H1 (cell line): ENCODE results near the gene COBLL1. TPM values are rescaled to one million over a fixed set of nuclear protein-coding genes. Genes with fewer than 3 reads are reported as not detected.

Source experiments
- CTCF ChIA-PET: fragments of 300-600 bp; sonication (Branson Sonifier 250); formaldehyde crosslinking; loops from one replicate; lab custom pipeline; 2021; ENCODE audit not compliant: partially characterized antibody; lab: Charles Lee
- POLR2A ChIA-PET: fragments of 300-600 bp; sonication (Branson Sonifier 250); formaldehyde crosslinking; loops from one replicate; lab custom pipeline; 2021; ENCODE audit warnings: inconsistent platforms; ENCODE audit not compliant: partially characterized antibody; lab: Charles Lee
- DNase-seq, 2 experiments: peaks; one replicate each; pipeline versions ENCODE4 v3.0.0 to v3.0.0-alpha.2; 2010 to 2022; ENCODE audit warnings: low spot score in 2 of 2, low read depth in 1 of 2, mixed read lengths in 1 of 2
- FAIRE-seq: peaks from 2 replicates; lab custom pipeline; 2011; peaks lifted over from hg19 to GRCh38; lab: Jason Lieb, UNC
- H2AFZ ChIP-seq: 2 replicates; pipeline ENCODE4 v1.8.1; 2012; ENCODE audit warnings: low read length, inconsistent platforms
- H2AK5ac ChIP-seq: 2 replicates; pipeline ENCODE4 v1.6.1; 2013; ENCODE audit warnings: low read depth, low read length
- H2BK120ac ChIP-seq: replicated peaks from 2 replicates; pipeline ENCODE3; 2013; ENCODE audit warnings: low read depth, low read length, inconsistent platforms
- H2BK12ac ChIP-seq: 2 replicates; pipeline ENCODE4 v1.6.1; 2013; ENCODE audit warnings: low read depth, low read length
- H2BK15ac ChIP-seq: 2 replicates; pipeline ENCODE4 v1.6.1; 2013; ENCODE audit warnings: low read length
- H2BK20ac ChIP-seq: 2 replicates; pipeline ENCODE4 v1.6.1; 2013; ENCODE audit warnings: low read length
- H2BK5ac ChIP-seq: 2 replicates; pipeline ENCODE4 v1.6.1; 2013; ENCODE audit warnings: low read depth, low read length
- H3K14ac ChIP-seq: 2 replicates; pipeline ENCODE4 v1.6.1; 2013; ENCODE audit warnings: inconsistent platforms; ENCODE audit not compliant: insufficient read length
- H3K18ac ChIP-seq: 2 replicates; pipeline ENCODE4 v1.6.1; 2013; ENCODE audit warnings: low read length; ENCODE audit errors: extremely low read depth
- H3K23ac ChIP-seq: 2 replicates; pipeline ENCODE4 v1.6.1; 2013; ENCODE audit warnings: inconsistent platforms; ENCODE audit not compliant: insufficient read length
- H3K23me2 ChIP-seq: 2 replicates; pipeline ENCODE4 v1.6.1; 2013; ENCODE audit warnings: low read depth, low read length
- H3K27ac ChIP-seq: 2 replicates; pipeline ENCODE4 v1.6.1; 2011; ENCODE audit warnings: low read depth, low read length, inconsistent platforms
- H3K27me3 ChIP-seq, 4 experiments: replicated peaks in 1 of 4; 1 replicate in 1 of 4; 2 replicates in 3 of 4; pipeline versions ENCODE4 v1.6.1 to v1.8.1; 2011 to 2013; ENCODE audit warnings: low read length in 3 of 4, mild to moderate bottlenecking in 3 of 4, inconsistent platforms in 2 of 4, mixed read lengths in 2 of 4, moderate library complexity in 1 of 4; ENCODE audit not compliant: control insufficient read depth in 3 of 4, insufficient read depth in 3 of 4; ENCODE audit errors: extremely low read depth in 1 of 4
- H3K36me3 ChIP-seq, 4 experiments: 2 replicates each; pipeline versions ENCODE4 v1.6.1 to v1.8.1; 2011 to 2013; ENCODE audit warnings: mild to moderate bottlenecking in 4 of 4, low read length in 3 of 4, moderate library complexity in 2 of 4, control low read depth in 1 of 4, inconsistent platforms in 1 of 4; ENCODE audit not compliant: insufficient read depth in 4 of 4, control insufficient read depth in 2 of 4
- H3K4ac ChIP-seq: replicated peaks from 2 replicates; pipeline ENCODE3; 2013; ENCODE audit warnings: low read length, low read depth, mixed read lengths, inconsistent platforms; ENCODE audit not compliant: insufficient read length
- H3K4me1 ChIP-seq, 4 experiments: replicated peaks in 1 of 4; 1 replicate in 1 of 4; 2 replicates in 3 of 4; pipeline versions ENCODE4 v1.6.1 to v1.8.1; 2011 to 2013; ENCODE audit warnings: low read length in 3 of 4, inconsistent platforms in 2 of 4, mixed read lengths in 1 of 4; ENCODE audit not compliant: insufficient read depth in 4 of 4, control insufficient read depth in 3 of 4
- H3K4me2 ChIP-seq, 2 experiments: 2 replicates each; pipeline versions ENCODE4 v1.6.1 to v1.8.1; 2011 to 2013; ENCODE audit warnings: low read depth in 2 of 2, low read length in 2 of 2, control low read depth in 1 of 2, inconsistent platforms in 1 of 2, mild to moderate bottlenecking in 1 of 2; ENCODE audit not compliant: insufficient read depth in 1 of 2
- H3K4me3 ChIP-seq, 4 experiments: fragments of 200-600, 300-600 bp in 1 of 4; sonication (generic), shearing (Covaris generic), sonication (Bioruptor Twin) in 1 of 4; 2 replicates each; pipeline versions ENCODE4 v1.5.1 to v1.8.1; 2011 to 2016; ENCODE audit warnings: low read length in 4 of 4, low read depth in 3 of 4, control low read depth in 2 of 4, inconsistent platforms in 2 of 4, mild to moderate bottlenecking in 2 of 4, mixed read lengths in 1 of 4, moderate library complexity in 1 of 4; ENCODE audit not compliant: insufficient read depth in 2 of 4; ENCODE audit errors: extremely low read depth in 1 of 4
- H3K56ac ChIP-seq: replicated peaks from 2 replicates; pipeline ENCODE3; 2013; ENCODE audit warnings: low read depth, mild to moderate bottlenecking, mixed read lengths, low read length, inconsistent platforms; ENCODE audit not compliant: insufficient read length
- H3K79me1 ChIP-seq: 2 replicates; pipeline ENCODE4 v1.6.1; 2013; ENCODE audit warnings: low read depth, low read length, control low read depth
- H3K79me2 ChIP-seq, 2 experiments: 2 replicates each; pipeline versions ENCODE4 v1.6.1 to v1.8.1; 2012 to 2013; ENCODE audit warnings: low read length in 2 of 2, mild to moderate bottlenecking in 2 of 2, inconsistent platforms in 1 of 2; ENCODE audit not compliant: insufficient read depth in 2 of 2, control insufficient read depth in 1 of 2
- H3K9ac ChIP-seq, 4 experiments: replicated peaks in 1 of 4; 1 replicate in 1 of 4; 2 replicates in 3 of 4; pipeline versions ENCODE4 v1.6.1 to v1.8.1; 2011 to 2013; ENCODE audit warnings: low read depth in 3 of 4, low read length in 3 of 4, control low read depth in 2 of 4, mild to moderate bottlenecking in 2 of 4, moderate library complexity in 2 of 4, inconsistent platforms in 1 of 4; ENCODE audit errors: extremely low read depth in 1 of 4
- H3K9me3 ChIP-seq, 2 experiments: 2 replicates each; pipeline versions ENCODE4 v1.6.1 to v1.8.1; 2012 to 2013; ENCODE audit warnings: mild to moderate bottlenecking in 2 of 2, moderate library complexity in 2 of 2, control low read depth in 1 of 2, inconsistent platforms in 1 of 2, low read depth in 1 of 2, low read length in 1 of 2, mixed read lengths in 1 of 2; ENCODE audit not compliant: insufficient read depth in 2 of 2
- H4K20me1 ChIP-seq, 2 experiments: replicated peaks in 1 of 2; 2 replicates each; pipeline versions ENCODE3 to v1.8.1; 2011 to 2013; ENCODE audit warnings: inconsistent platforms in 2 of 2, low read length in 2 of 2, mild to moderate bottlenecking in 1 of 2; ENCODE audit not compliant: insufficient read depth in 2 of 2, control insufficient read depth in 1 of 2
- H4K5ac ChIP-seq: 2 replicates; pipeline ENCODE4 v1.6.1; 2013; ENCODE audit warnings: low read length, low read depth, mixed read lengths, inconsistent platforms; ENCODE audit not compliant: insufficient read length
- H4K8ac ChIP-seq: 2 replicates; pipeline ENCODE4 v1.8.0; 2013; ENCODE audit warnings: mild to moderate bottlenecking, moderate library complexity, low read length, inconsistent platforms; ENCODE audit not compliant: insufficient read depth; ENCODE audit errors: extremely low read depth
- H4K91ac ChIP-seq: replicated peaks from 2 replicates; pipeline ENCODE3; 2013; ENCODE audit warnings: low read length, mixed read lengths, inconsistent platforms; ENCODE audit not compliant: insufficient read length
- ASH2L ChIP-seq: fragments of 200-600, 300-600 bp; sonication (generic); IDR thresholded peaks from one replicate; pipeline ENCODE4 v1.7.1; 2017; ENCODE audit warnings: low read length
- BACH1 ChIP-seq: IDR thresholded peaks from 2 replicates; pipeline ENCODE4 v1.6.1; 2012; ENCODE audit warnings: low read length, improper control_type of control experiment
- CBX8 ChIP-seq: fragments of 300-800, 300-1000 bp; sonication (generic); IDR thresholded peaks from 2 replicates; pipeline ENCODE4 v1.7.1; 2016; ENCODE audit warnings: low read depth, low read length, borderline replicate concordance
- CTBP2 ChIP-seq: IDR thresholded peaks from 2 replicates; pipeline ENCODE4 v1.7.0; 2011; ENCODE audit warnings: borderline replicate concordance, mild to moderate bottlenecking, moderate library complexity, mixed read lengths, low read length; ENCODE audit not compliant: insufficient read depth, insufficient read length
- EP300 ChIP-seq, 2 experiments: IDR thresholded peaks; 1 replicate in 1 of 2; 2 replicates in 1 of 2; pipeline ENCODE4 v1.6.1; 2011 to 2012; ENCODE audit warnings: low read depth in 2 of 2, low read length in 2 of 2, mild to moderate bottlenecking in 2 of 2, borderline replicate concordance in 1 of 2, inconsistent platforms in 1 of 2, moderate library complexity in 1 of 2
- NANOG ChIP-seq: IDR thresholded peaks from 2 replicates; pipeline ENCODE4 v1.6.1; 2011; ENCODE audit warnings: low read length, low read depth, mild to moderate bottlenecking, inconsistent platforms; ENCODE audit not compliant: insufficient read depth, poor library complexity, severe bottlenecking
- PHF8 ChIP-seq: fragments of 200-600 bp; sonication (generic); conservative IDR thresholded peaks from 2 replicates; pipeline ENCODE4 v1.7.1; 2012; ENCODE audit warnings: low read depth, mild to moderate bottlenecking, inconsistent platforms, low read length, moderate library complexity
- POLR2A ChIP-seq, 2 experiments: IDR thresholded peaks; 1 replicate in 1 of 2; 2 replicates in 1 of 2; pipeline ENCODE4 v1.6.1; 2011; ENCODE audit warnings: low read depth in 2 of 2, low read length in 2 of 2, mild to moderate bottlenecking in 2 of 2; ENCODE audit errors: control extremely low read depth in 1 of 2
- RAD21 ChIP-seq, 2 experiments: IDR thresholded peaks in 1 of 2; conservative IDR thresholded peaks in 1 of 2; 2 replicates each; pipeline ENCODE4 v1.6.1; 2011; ENCODE audit warnings: low read depth in 2 of 2, low read length in 2 of 2, improper control_type of control experiment in 1 of 2, inconsistent platforms in 1 of 2, mild to moderate bottlenecking in 1 of 2, moderate library complexity in 1 of 2
- RXRA ChIP-seq: IDR thresholded peaks from 2 replicates; pipeline ENCODE4 v1.6.1; 2011; ENCODE audit warnings: low read depth, mild to moderate bottlenecking, low read length, moderate library complexity; ENCODE audit not compliant: insufficient read depth
- SP2 ChIP-seq: IDR thresholded peaks from 2 replicates; pipeline ENCODE4 v1.6.1; 2012; ENCODE audit warnings: mild to moderate bottlenecking, low read length, inconsistent platforms
- TBP ChIP-seq: IDR thresholded peaks from 2 replicates; pipeline ENCODE4 v1.6.1; 2011; ENCODE audit warnings: low read depth, low read length, improper control_type of control experiment
- TEAD4 ChIP-seq: IDR thresholded peaks from 2 replicates; pipeline ENCODE4 v1.6.1; 2012; ENCODE audit warnings: low read depth, low read length, inconsistent platforms, mixed read lengths
- ZNF274 ChIP-seq: IDR thresholded peaks from 2 replicates; pipeline ENCODE4 v1.7.0; 2012; ENCODE audit warnings: low read length, borderline replicate concordance; ENCODE audit errors: extremely low read depth
- WGBS, 2 experiments: shearing (Covaris generic) in 1 of 2; methylation state at CpG; one replicate each; pipeline versions ENCODE4 v1.1.6 to v1.1.7; 2013 to 2015; ENCODE audit warnings: low lambda C conversion rate in 2 of 2, mixed read lengths in 2 of 2, inconsistent platforms in 1 of 2, low coverage in 1 of 2, missing lambda C conversion rate in 1 of 2; ENCODE audit not compliant: insufficient replicate concordance in 2 of 2, insufficient coverage in 1 of 2, insufficient read length in 1 of 2; ENCODE audit errors: extremely low coverage in 1 of 2, missing lambda C conversion rate in 1 of 2; 5-methylcytosine and 5-hydroxymethylcytosine counted together
- polyA plus RNA-seq, 7 experiments: library from polyadenylated mRNA; depleted of rRNA in 3 of 7; stranded (reverse) in 5 of 7; unstranded in 2 of 7; fragments of >200 nt in 5 of 7; fragments of 200-250 nt in 2 of 7; gene quantifications; 1 replicate in 5 of 7; 2 replicates in 1 of 7; 4 replicates in 1 of 7; pipeline versions ENCODE4 v1.2.1 to v1.2.3, GENCODE V29; 2011 to 2013; ENCODE audit warnings: missing spikeins in 2 of 7, mixed read lengths in 2 of 7
- total RNA-seq: library from RNA; stranded (reverse); fragmentation: NEBNext Ultra II Directional; extraction: Animal tissue kit (Norgen Biotek cat#: 25700); gene quantifications from 2 replicates; pipeline ENCODE4 v1.2.1, GENCODE V29; 2021

The COBLL1 gene
- total and polyA plus RNA-seq, 2 of the 8 experiments (the other 6 are each of a cell fraction or from before 2014, with no cell fraction given): 2.2 to 6.2 TPM

GRCh38 chr2:164675687-164676086, 165.9 kb downstream of the COBLL1 start:
- H2BK20ac ChIP-seq: no peak overlapping the region
- H3K4me1 ChIP-seq: no peaks in the 10 kb centered on the region; a peak in 1 of 7 replicates
- H3K14ac ChIP-seq: no peak overlapping the region
- no peak overlapping the region for H2AK5ac ChIP-seq
- 86% methylated on average over 2 of the region's 2 CpGs; no CpG with 5 or more reads in 1 of the 2 experiments for WGBS, 2 experiments
- H4K8ac ChIP-seq: no peak overlapping the region
- no peak for DNase-seq
- H3K27me3 ChIP-seq: no peaks in the 10 kb centered on the region
- no peak overlapping the region for H3K56ac ChIP-seq
- no peak overlapping the region for H3K4me3 ChIP-seq
- no peak overlapping the region for H3K4me2 ChIP-seq
- no peak overlapping the region for H2BK15ac ChIP-seq
- no peak overlapping the region for H4K5ac ChIP-seq
- H2BK120ac ChIP-seq: no peak overlapping the region
- no peak overlapping the region for H3K27ac ChIP-seq
- H3K4ac ChIP-seq: no peak overlapping the region
- H2BK12ac ChIP-seq: no peak overlapping the region
- H2BK5ac ChIP-seq: no peak overlapping the region
- H3K18ac ChIP-seq: no peak overlapping the region
- no peak for FAIRE-seq
- H3K79me1 ChIP-seq: no peaks in the 10 kb centered on the region
- no peaks in the 10 kb centered on the region for H3K79me2 ChIP-seq
- no peak overlapping the region for H3K23ac ChIP-seq
- H3K9ac ChIP-seq: no peak overlapping the region
- no peaks in the 10 kb centered on the region for H3K23me2 ChIP-seq
- no peaks in the 10 kb centered on the region for H3K9me3 ChIP-seq
- POLR2A ChIA-PET: interaction anchor here (0.7 kb wide), 1 partner anchor 54 kb away, joined by 3 read pairs; no protein-coding TSS in a partner anchor
- CTCF ChIA-PET: interaction anchor here (0.6 kb wide), 1 partner anchor 92 kb away, joined by 3 read pairs; no protein-coding TSS in a partner anchor
- H4K20me1 ChIP-seq: no peaks in the 10 kb centered on the region
- H3K36me3 ChIP-seq: no peaks in the 10 kb centered on the region
- no peak overlapping the region for H2AFZ ChIP-seq
- H4K91ac ChIP-seq: no peak overlapping the region
- TF ChIP-seq TEAD4 (no peak), PHF8 (no peak), ZNF274 (no peak), CTBP2 (no peak), RAD21 (IDR thresholded peaks at IDR 0.05 in 1 of 2, conservative IDR thresholded peaks at IDR 0.05 in 1 of 2; ENCODE audit: low read depth in 2 of 2, low read length in 2 of 2) (no peak), CBX8 (no peak), POLR2A (IDR thresholded peaks at IDR 0.05; ENCODE audit: control extremely low read depth in 1 of 2, low read depth in 2 of 2, low read length in 2 of 2) (no peak), EP300 (IDR thresholded peaks at IDR 0.05; ENCODE audit: borderline replicate concordance in 1 of 2, low read depth in 2 of 2, low read length in 2 of 2) (no peak), ASH2L (no peak), BACH1 (no peak), TBP (no peak), NANOG (no peak), RXRA (no peak), SP2 (no peak)
